H9 (cell line): ENCODE results near the gene TMEM229A. TPM values are rescaled to one million over a fixed set of nuclear protein-coding genes. Genes with fewer than 3 reads are reported as not detected.

Experiments
- DNase-seq: peaks from one replicate; pipeline ENCODE4 v3.0.0-alpha.2; 2017
- H2AFZ ChIP-seq: one replicate; pipeline ENCODE4 v1.6.1; 2013; ENCODE audit warnings: mild to moderate bottlenecking, low read length, control low read depth, moderate library complexity
- H2AK5ac ChIP-seq: 2 replicates; pipeline ENCODE4 v1.6.1; 2013; ENCODE audit warnings: low read length, control low read depth, mixed read lengths; ENCODE audit not compliant: insufficient read length
- H2BK120ac ChIP-seq: one replicate; pipeline ENCODE4 v1.6.1; 2013; ENCODE audit warnings: low read depth, mild to moderate bottlenecking, low read length, control low read depth, inconsistent platforms; ENCODE audit not compliant: poor library complexity, severe bottlenecking
- H2BK12ac ChIP-seq: 2 replicates; pipeline ENCODE4 v1.6.1; 2013; ENCODE audit warnings: low read length, control low read depth, mixed read lengths, low read depth; ENCODE audit not compliant: insufficient read length
- H2BK15ac ChIP-seq: 2 replicates; pipeline ENCODE4 v1.6.1; 2013; ENCODE audit warnings: low read depth, low read length, control low read depth
- H2BK20ac ChIP-seq: one replicate; pipeline ENCODE4 v1.6.1; 2013; ENCODE audit warnings: low read depth, mild to moderate bottlenecking, low read length, control low read depth, inconsistent platforms; ENCODE audit not compliant: poor library complexity, severe bottlenecking
- H2BK5ac ChIP-seq: 2 replicates; pipeline ENCODE4 v1.6.1; 2013; ENCODE audit warnings: low read length, control low read depth, mixed read lengths; ENCODE audit not compliant: insufficient read length
- H3K14ac ChIP-seq: 2 replicates; pipeline ENCODE4 v1.6.1; 2013; ENCODE audit warnings: low read length, control low read depth; ENCODE audit not compliant: insufficient read depth
- H3K18ac ChIP-seq: 2 replicates; pipeline ENCODE4 v1.6.1; 2013; ENCODE audit warnings: low read depth, mild to moderate bottlenecking, mixed read lengths, low read length, control low read depth; ENCODE audit not compliant: insufficient read length
- H3K23ac ChIP-seq: 2 replicates; pipeline ENCODE4 v1.6.1; 2013; ENCODE audit warnings: low read length, control low read depth, mixed read lengths, low read depth; ENCODE audit not compliant: insufficient read length
- H3K23me2 ChIP-seq: 2 replicates; pipeline ENCODE4 v1.6.1; 2013; ENCODE audit warnings: low read depth, mild to moderate bottlenecking, mixed read lengths, low read length, control low read depth; ENCODE audit not compliant: insufficient read length, poor library complexity, severe bottlenecking
- H3K27ac ChIP-seq: 2 replicates; pipeline ENCODE4 v1.5.1; 2013; ENCODE audit warnings: low read length, control low read depth, mixed read lengths, low read depth; ENCODE audit not compliant: insufficient read length
- H3K27me3 ChIP-seq: 2 replicates; pipeline ENCODE4 v1.6.1; 2013; ENCODE audit warnings: low read length, control low read depth, inconsistent platforms; ENCODE audit not compliant: insufficient read depth
- H3K4ac ChIP-seq: 2 replicates; pipeline ENCODE4 v1.6.1; 2013; ENCODE audit warnings: low read depth, mild to moderate bottlenecking, control low read depth, inconsistent platforms, low read length, moderate library complexity
- H3K4me1 ChIP-seq: 2 replicates; pipeline ENCODE4 v1.6.1; 2013; ENCODE audit warnings: low read length, control low read depth, inconsistent platforms; ENCODE audit not compliant: insufficient read depth
- H3K4me2 ChIP-seq: 2 replicates; pipeline ENCODE4 v1.6.1; 2013; ENCODE audit warnings: low read length, control low read depth, mixed read lengths; ENCODE audit not compliant: insufficient read length, insufficient read depth
- H3K56ac ChIP-seq: 2 replicates; pipeline ENCODE4 v1.6.1; 2013; ENCODE audit warnings: low read depth, mild to moderate bottlenecking, mixed read lengths, low read length, control low read depth; ENCODE audit not compliant: insufficient read length
- H3K79me1 ChIP-seq: 2 replicates; pipeline ENCODE4 v1.6.1; 2013; ENCODE audit warnings: low read depth, mild to moderate bottlenecking, moderate library complexity, low read length, control low read depth, inconsistent platforms; ENCODE audit not compliant: insufficient read depth, poor library complexity, severe bottlenecking
- H3K79me2 ChIP-seq: 2 replicates; pipeline ENCODE4 v1.6.1; 2013; ENCODE audit warnings: low read length, control low read depth, inconsistent platforms; ENCODE audit not compliant: insufficient read depth
- H3K9ac ChIP-seq: 2 replicates; pipeline ENCODE4 v1.6.1; 2013; ENCODE audit warnings: low read length, control low read depth, mixed read lengths; ENCODE audit not compliant: insufficient read length; ENCODE audit errors: extremely low read depth
- H3K9me3 ChIP-seq: one replicate; pipeline ENCODE4 v1.6.1; 2013; ENCODE audit warnings: low read depth, low read length, inconsistent platforms; ENCODE audit not compliant: control insufficient read depth
- H3T11ph ChIP-seq: one replicate; pipeline ENCODE4 v1.6.1; 2013; ENCODE audit warnings: mild to moderate bottlenecking, low read length, control low read depth, inconsistent platforms
- H4K20me1 ChIP-seq: one replicate; pipeline ENCODE4 v1.6.1; 2013; ENCODE audit not compliant: control insufficient read depth, insufficient read length, insufficient read depth
- H4K5ac ChIP-seq: 2 replicates; pipeline ENCODE4 v1.6.1; 2013; ENCODE audit warnings: low read depth, mild to moderate bottlenecking, mixed read lengths, low read length, control low read depth; ENCODE audit not compliant: insufficient read length
- H4K8ac ChIP-seq: replicated peaks from 2 replicates; pipeline ENCODE4 v1.6.1; 2013; ENCODE audit warnings: low read length, control low read depth, mixed read lengths, low read depth; ENCODE audit not compliant: insufficient read length
- H4K91ac ChIP-seq: 2 replicates; pipeline ENCODE4 v1.6.1; 2013; ENCODE audit warnings: low read depth, mild to moderate bottlenecking, moderate library complexity, mixed read lengths, low read length, control low read depth; ENCODE audit not compliant: insufficient read length
- H3K27ac Mint-ChIP-seq, 3 experiments: 2 replicates in 2 of 3; 3 replicates in 1 of 3; pipeline ENCODE4 v1.8.0; 2020 to 2021; ENCODE audit warnings: mixed read lengths in 3 of 3, mild to moderate bottlenecking in 1 of 3, moderate library complexity in 1 of 3
- H3K27me3 Mint-ChIP-seq: 2 replicates; pipeline ENCODE4 v1.8.0; 2021; ENCODE audit warnings: low read depth, mild to moderate bottlenecking, moderate library complexity, mixed read lengths
- H3K36me3 Mint-ChIP-seq, 3 experiments: 2 replicates in 2 of 3; 3 replicates in 1 of 3; pipeline ENCODE4 v1.8.0; 2020 to 2021; ENCODE audit warnings: low read depth in 3 of 3, mixed read lengths in 3 of 3; ENCODE audit not compliant: insufficient read depth in 1 of 3
- H3K4me1 Mint-ChIP-seq, 2 experiments: 2 replicates each; pipeline ENCODE4 v1.8.0; 2020; ENCODE audit warnings: mixed read lengths in 2 of 2
- H3K4me3 Mint-ChIP-seq, 2 experiments: 2 replicates in 1 of 2; 3 replicates in 1 of 2; pipeline ENCODE4 v1.8.0; 2020 to 2021; ENCODE audit warnings: mild to moderate bottlenecking in 2 of 2, mixed read lengths in 2 of 2, moderate library complexity in 1 of 2
- H3K9me3 Mint-ChIP-seq, 2 experiments: 2 replicates in 1 of 2; 3 replicates in 1 of 2; pipeline ENCODE4 v1.8.0; 2020; ENCODE audit warnings: mild to moderate bottlenecking in 2 of 2, mixed read lengths in 2 of 2, moderate library complexity in 1 of 2
- CTCF ChIP-seq: fragments of 200-600 bp; sonication (generic); conservative IDR thresholded peaks from 3 replicates; pipeline ENCODE4 v1.8.0; 2021; ENCODE audit warnings: antibody characterized with exemption, mild to moderate bottlenecking
- WGBS: extraction: QIAGEN DNeasy Blood & Tissue Kit; methylation state at CpG from one replicate; pipeline ENCODE4 v1.1.7; 2013; ENCODE audit warnings: missing lambda C conversion rate, low lambda C conversion rate, mixed read lengths; ENCODE audit not compliant: insufficient read length; ENCODE audit errors: extremely low coverage; 5-methylcytosine and 5-hydroxymethylcytosine counted together
- total RNA-seq: library from RNA; stranded (reverse); gene quantifications from 2 replicates; pipeline ENCODE4 v1.2.1, GENCODE V29; 2021

The TMEM229A gene
- total RNA-seq, 1 experiment from 2014 or later: 0.37 TPM

GRCh38 chr7:124074007-124074406 is 41.1 kb upstream of the TMEM229A start:
- H3K79me2 ChIP-seq: no peaks in the 10 kb centered on the region
- no peak for DNase-seq

More at GRCh38 chr7:124074007-124074406, 41.1 kb upstream of the TMEM229A start:
- H2BK12ac ChIP-seq: no peak overlapping the region
- no peaks in the 10 kb centered on the region for H3K79me1 ChIP-seq
- TF ChIP-seq CTCF: no peak
- H2AK5ac ChIP-seq: no peak overlapping the region
- H2BK120ac ChIP-seq: no peak overlapping the region
- no CpG with 5 or more reads among the region's 1 CpG for WGBS
- no peaks in the 10 kb centered on the region for H3K27me3 ChIP-seq
- no peak overlapping the region for H3K9ac ChIP-seq
- no peak overlapping the region for H2AFZ ChIP-seq
- no peak overlapping the region for H3K14ac ChIP-seq
- H4K91ac ChIP-seq: no peak overlapping the region
- no peaks in the 10 kb centered on the region for H3K23me2 ChIP-seq
- no peaks in the 10 kb centered on the region for H3K4me1 Mint-ChIP-seq
- H3K23ac ChIP-seq: no peak overlapping the region
- H3K18ac ChIP-seq: no peak overlapping the region
- no peaks in the 10 kb centered on the region for H3K9me3 Mint-ChIP-seq
- no peak overlapping the region for H3K27ac Mint-ChIP-seq
- H3K56ac ChIP-seq: no peak overlapping the region
- no peak overlapping the region for H2BK5ac ChIP-seq
- H2BK20ac ChIP-seq: no peak overlapping the region
- no peak overlapping the region for H2BK15ac ChIP-seq
- no peaks in the 10 kb centered on the region; the same call in 1 of the 2 replicates for H3K27me3 Mint-ChIP-seq
- H4K20me1 ChIP-seq: no peaks in the 10 kb centered on the region
- H3K4ac ChIP-seq: no peak overlapping the region
- no peaks in the 10 kb centered on the region for H3K4me1 ChIP-seq
- H4K8ac ChIP-seq: no peak overlapping the region
- no peak overlapping the region for H3T11ph ChIP-seq
- no peak overlapping the region for H3K4me3 Mint-ChIP-seq
- H3K27ac ChIP-seq: no peak overlapping the region
- no peak overlapping the region for H4K5ac ChIP-seq
- H3K36me3 Mint-ChIP-seq: no peaks in the 10 kb centered on the region
- H3K9me3 ChIP-seq: no peaks in the 10 kb centered on the region
- no peak overlapping the region for H3K4me2 ChIP-seq
